ENCODE data around the gene TUBB2B. TPM values are rescaled to one million over a fixed set of nuclear protein-coding genes. Genes with fewer than 3 reads are reported as not detected.

Gene TUBB2B
- polyA plus RNA-seq, 1 experiment: 13.3 TPM

DNA sequence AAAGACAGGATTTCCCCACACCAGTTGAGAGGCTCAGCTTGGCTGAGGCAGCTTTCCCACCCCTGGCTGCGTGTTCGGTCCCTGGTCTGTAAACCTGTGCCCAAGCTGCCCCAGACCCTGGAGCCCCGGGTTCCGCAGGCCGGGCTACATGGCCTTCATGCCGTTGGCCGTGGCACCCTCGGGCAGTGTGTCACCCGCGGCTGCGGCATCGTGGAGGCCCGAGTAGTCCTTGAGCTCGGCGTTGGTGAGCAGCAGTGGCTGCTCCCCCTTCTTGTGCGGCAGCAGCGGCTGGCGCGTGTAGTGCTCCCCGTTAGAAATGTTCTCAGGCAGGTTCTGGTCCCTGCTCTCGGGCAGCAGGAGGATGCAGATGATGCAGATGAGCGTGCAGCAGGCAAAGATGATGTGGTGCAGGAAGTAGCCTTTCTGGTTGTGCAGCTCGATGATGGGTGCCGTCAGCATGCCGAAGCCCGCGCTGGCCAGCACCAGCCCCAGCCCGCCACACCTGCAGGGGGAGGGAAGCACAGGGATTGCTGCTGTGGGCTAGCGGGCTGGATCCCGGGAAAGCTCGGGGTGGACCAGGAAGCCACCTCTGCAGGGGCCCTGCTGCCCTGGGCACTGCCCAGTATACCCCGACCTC lies 45.6 kb upstream of the TUBB2B start:
- CTCF ChIA-PET: interaction anchor here (1.2 to 1.4 kb wide), 2 partner anchors 12 to 244 kb away, joined by 3 to 4 read pairs; no protein-coding TSS in a partner anchor
- TF ChIP-seq, protein P1, sequence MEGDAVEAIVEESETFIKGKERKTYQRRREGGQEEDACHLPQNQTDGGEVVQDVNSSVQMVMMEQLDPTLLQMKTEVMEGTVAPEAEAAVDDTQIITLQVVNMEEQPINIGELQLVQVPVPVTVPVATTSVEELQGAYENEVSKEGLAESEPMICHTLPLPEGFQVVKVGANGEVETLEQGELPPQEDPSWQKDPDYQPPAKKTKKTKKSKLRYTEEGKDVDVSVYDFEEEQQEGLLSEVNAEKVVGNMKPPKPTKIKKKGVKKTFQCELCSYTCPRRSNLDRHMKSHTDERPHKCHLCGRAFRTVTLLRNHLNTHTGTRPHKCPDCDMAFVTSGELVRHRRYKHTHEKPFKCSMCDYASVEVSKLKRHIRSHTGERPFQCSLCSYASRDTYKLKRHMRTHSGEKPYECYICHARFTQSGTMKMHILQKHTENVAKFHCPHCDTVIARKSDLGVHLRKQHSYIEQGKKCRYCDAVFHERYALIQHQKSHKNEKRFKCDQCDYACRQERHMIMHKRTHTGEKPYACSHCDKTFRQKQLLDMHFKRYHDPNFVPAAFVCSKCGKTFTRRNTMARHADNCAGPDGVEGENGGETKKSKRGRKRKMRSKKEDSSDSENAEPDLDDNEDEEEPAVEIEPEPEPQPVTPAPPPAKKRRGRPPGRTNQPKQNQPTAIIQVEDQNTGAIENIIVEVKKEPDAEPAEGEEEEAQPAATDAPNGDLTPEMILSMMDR (IDR thresholded peaks at IDR 0.05; ENCODE audit: insufficient read depth, low read depth, low read length): no peak
- H3K36me3 ChIP-seq (ENCODE audit: control insufficient read depth, insufficient read depth, low read length): peaks cover 16% of the 10 kb centered on the region
- POLR2A ChIA-PET: no interaction called here
- no peak for DNase-seq (ENCODE audit: low read depth)
- H3K27me3 ChIP-seq (ENCODE audit: control insufficient read depth, insufficient read depth, low read length): no peaks in the 10 kb centered on the region
- H3K4me3 ChIP-seq (ENCODE audit: low read depth, low read length): no peak overlapping the region

- ChIA-PET CTCF (interaction anchor here (0.8 to 1.4 kb wide), 4 partner anchors 10 to 461 kb away, joined by 3 to 4 read pairs (median 4); no protein-coding TSS in a partner anchor), POLR2A (interaction anchor here (0.6 kb wide), 1 partner anchor 13 kb away, joined by 8 read pairs; no protein-coding TSS in a partner anchor)
- TF ChIP-seq, protein P1 (IDR thresholded peaks at IDR 0.05; ENCODE audit: insufficient read depth, low read depth, low read length): no peak
- H3K4me3 ChIP-seq (ENCODE audit: low read depth, low read length): no peak overlapping the region
- peaks cover 16% of the 10 kb centered on the region for H3K36me3 ChIP-seq (ENCODE audit: control insufficient read depth, insufficient read depth, low read length)
- DNase-seq (ENCODE audit: low read depth): no peak
- no peaks in the 10 kb centered on the region for H3K27me3 ChIP-seq (ENCODE audit: control insufficient read depth, insufficient read depth, low read length)
These were observed 44.3 kb upstream of the TUBB2B start for GRCh38 chr6:3271756-3272155.

- ChIA-PET CTCF (no interaction called here), POLR2A (no interaction called here)
- Histone ChIP-seq H3K36me3 (ENCODE audit: control insufficient read depth, insufficient read depth, low read length) (peaks cover 16% of the 10 kb centered on the region), H3K4me3 (ENCODE audit: low read depth, low read length) (no peak overlapping the region), H3K27me3 (ENCODE audit: control insufficient read depth, insufficient read depth, low read length) (no peaks in the 10 kb centered on the region)
- TF ChIP-seq, protein P1 (IDR thresholded peaks at IDR 0.05; ENCODE audit: insufficient read depth, low read depth, low read length): no peak
- no peak for DNase-seq (ENCODE audit: low read depth)
These were observed 42.8 kb upstream of the TUBB2B start for GRCh38 chr6:3270258-3270657.

- ChIA-PET POLR2A (no interaction called here), CTCF (interaction anchor here (1.1 kb wide), 1 partner anchor 11 kb away, joined by 3 read pairs; the partner anchor contains the start of gene PSMG4)
- peaks cover 16% of the 10 kb centered on the region for H3K36me3 ChIP-seq (ENCODE audit: control insufficient read depth, insufficient read depth, low read length)
- DNase-seq (ENCODE audit: low read depth): no peak
- no peaks in the 10 kb centered on the region for H3K27me3 ChIP-seq (ENCODE audit: control insufficient read depth, insufficient read depth, low read length)
- TF ChIP-seq, protein P1 (IDR thresholded peaks at IDR 0.05; ENCODE audit: insufficient read depth, low read depth, low read length): no peak
- no peak overlapping the region for H3K4me3 ChIP-seq (ENCODE audit: low read depth, low read length)
These were observed 42.0 kb upstream of the TUBB2B start for GRCh38 chr6:3269281-3269975.

- H3K4me3 ChIP-seq (ENCODE audit: low read depth, low read length): no peak overlapping the region
- DNase-seq (ENCODE audit: low read depth): no peak
- ChIA-PET POLR2A (no interaction called here), CTCF (interaction anchor here (1.1 kb wide), 1 partner anchor 10 kb away, joined by 3 read pairs; the partner anchor contains the start of gene PSMG4)
- TF ChIP-seq, protein P1 (IDR thresholded peaks at IDR 0.05; ENCODE audit: insufficient read depth, low read depth, low read length): no peak
- no peaks in the 10 kb centered on the region for H3K27me3 ChIP-seq (ENCODE audit: control insufficient read depth, insufficient read depth, low read length)
- H3K36me3 ChIP-seq (ENCODE audit: control insufficient read depth, insufficient read depth, low read length): peaks cover 24% of the 10 kb centered on the region
These were observed 41.2 kb upstream of the TUBB2B start for GRCh38 chr6:3268680-3269079.

All from BJ (cell line).